Heart left ventricle (tissue), 13 donors: ENCODE data around the gene ADGRA1.

Experiments
- POLR2A ChIP-seq, 2 donors: fragments of 450-650 bp; IDR thresholded peaks; one replicate each; pipeline ENCODE4 v1.6.1; 2017; ENCODE audit warnings: antibody characterized with exemption in 2 of 2, mild to moderate bottlenecking in 2 of 2, moderate library complexity in 2 of 2
- TF ChIP-seq, protein P1 (sequence below), 12 donors: fragments of 200-600 bp; sonication (generic) in 4 of 12; IDR thresholded peaks; one replicate each; pipeline versions ENCODE4 v1.5.0 to v1.8.0; 2018 to 2022; ENCODE audit warnings: antibody characterized with exemption in 12 of 12, mild to moderate bottlenecking in 5 of 12
- donor health status: ischemic (EF 13 %, LVEDD 7.1; RV severe dilation, severe dysfunction).
- donor health status: DM: no; HTN: yes; CAD: no.
- donor health status: DM: no; HTN: no; CAD: no.
- donor health status: ischemic (EF 25% LVEDD 6.9; RV normal size, moderate dysfunction).
- donor health status: ischemic (EF 25% LVEDD 5.7; RV mildly dilated, moderate dysfunction).
- donor health status: ischemic (EF 35%, LVEDD 5.7; RV mildly dilated, moderate dysfunction).
- donor health status: nonischemic (EF 11% LVEDD 7.7; RV severe dilation, severe dysfunction).
- donor health status: DM: yes; HTN: yes; CAD: no.
- donor health status: PGD.
- donor health status: ischemic (EF 29% LVEDD 5.4; RV normal size, mild dysfunction).
- donor health status: nonischemic (EF 23%, LVEDD 6.1; RV moderate dilation, normal function).

DNA sequence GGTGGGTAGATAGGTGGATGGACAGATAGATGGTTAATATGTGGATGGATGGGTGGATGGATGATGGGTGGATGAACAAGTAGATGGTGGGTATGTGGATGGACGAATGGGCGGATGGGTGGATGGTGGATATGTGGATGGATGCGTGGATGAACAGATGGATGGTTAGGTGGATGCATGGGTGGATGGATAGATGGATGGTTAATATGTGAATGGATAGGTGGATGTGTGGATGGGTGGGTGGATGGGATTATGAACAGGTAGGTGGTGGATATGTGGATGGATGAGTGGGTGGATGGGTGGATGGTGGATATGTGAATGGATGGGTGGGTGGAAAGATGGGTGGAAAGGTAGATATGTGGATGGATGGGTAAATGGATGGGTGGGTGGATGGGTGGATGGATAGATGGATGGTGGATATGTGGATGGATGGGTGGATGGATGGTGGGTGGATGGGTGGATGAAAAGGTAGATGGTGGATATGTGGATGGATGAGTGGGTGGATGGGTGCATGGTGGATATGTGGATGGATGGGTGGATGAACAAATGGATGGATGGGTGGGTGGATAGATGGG is 87.1 kb downstream of the ADGRA1 start:
- no peak for TF ChIP-seq POLR2A (IDR thresholded peaks at IDR 0.05)
- TF ChIP-seq, protein P1, sequence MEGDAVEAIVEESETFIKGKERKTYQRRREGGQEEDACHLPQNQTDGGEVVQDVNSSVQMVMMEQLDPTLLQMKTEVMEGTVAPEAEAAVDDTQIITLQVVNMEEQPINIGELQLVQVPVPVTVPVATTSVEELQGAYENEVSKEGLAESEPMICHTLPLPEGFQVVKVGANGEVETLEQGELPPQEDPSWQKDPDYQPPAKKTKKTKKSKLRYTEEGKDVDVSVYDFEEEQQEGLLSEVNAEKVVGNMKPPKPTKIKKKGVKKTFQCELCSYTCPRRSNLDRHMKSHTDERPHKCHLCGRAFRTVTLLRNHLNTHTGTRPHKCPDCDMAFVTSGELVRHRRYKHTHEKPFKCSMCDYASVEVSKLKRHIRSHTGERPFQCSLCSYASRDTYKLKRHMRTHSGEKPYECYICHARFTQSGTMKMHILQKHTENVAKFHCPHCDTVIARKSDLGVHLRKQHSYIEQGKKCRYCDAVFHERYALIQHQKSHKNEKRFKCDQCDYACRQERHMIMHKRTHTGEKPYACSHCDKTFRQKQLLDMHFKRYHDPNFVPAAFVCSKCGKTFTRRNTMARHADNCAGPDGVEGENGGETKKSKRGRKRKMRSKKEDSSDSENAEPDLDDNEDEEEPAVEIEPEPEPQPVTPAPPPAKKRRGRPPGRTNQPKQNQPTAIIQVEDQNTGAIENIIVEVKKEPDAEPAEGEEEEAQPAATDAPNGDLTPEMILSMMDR (IDR thresholded peaks at IDR 0.05): no peak
